Fibroblast of skin of back (primary cell): ENCODE data around the gene CD248.
"Not testable (repeated sequence)": the region's sequence is repeated elsewhere in the genome, so short reads cannot be mapped to it uniquely, and the experiment has no call there.

Source experiments
- DNase-seq: peaks from one replicate; pipeline ENCODE4 v3.0.0-alpha.2; 2013

CD248 gene

GRCh38 chr11:66313321-66314185 lies 3.3 kb downstream of the CD248 start:
- peak; percentile 50 for DNase-seq

DNA sequence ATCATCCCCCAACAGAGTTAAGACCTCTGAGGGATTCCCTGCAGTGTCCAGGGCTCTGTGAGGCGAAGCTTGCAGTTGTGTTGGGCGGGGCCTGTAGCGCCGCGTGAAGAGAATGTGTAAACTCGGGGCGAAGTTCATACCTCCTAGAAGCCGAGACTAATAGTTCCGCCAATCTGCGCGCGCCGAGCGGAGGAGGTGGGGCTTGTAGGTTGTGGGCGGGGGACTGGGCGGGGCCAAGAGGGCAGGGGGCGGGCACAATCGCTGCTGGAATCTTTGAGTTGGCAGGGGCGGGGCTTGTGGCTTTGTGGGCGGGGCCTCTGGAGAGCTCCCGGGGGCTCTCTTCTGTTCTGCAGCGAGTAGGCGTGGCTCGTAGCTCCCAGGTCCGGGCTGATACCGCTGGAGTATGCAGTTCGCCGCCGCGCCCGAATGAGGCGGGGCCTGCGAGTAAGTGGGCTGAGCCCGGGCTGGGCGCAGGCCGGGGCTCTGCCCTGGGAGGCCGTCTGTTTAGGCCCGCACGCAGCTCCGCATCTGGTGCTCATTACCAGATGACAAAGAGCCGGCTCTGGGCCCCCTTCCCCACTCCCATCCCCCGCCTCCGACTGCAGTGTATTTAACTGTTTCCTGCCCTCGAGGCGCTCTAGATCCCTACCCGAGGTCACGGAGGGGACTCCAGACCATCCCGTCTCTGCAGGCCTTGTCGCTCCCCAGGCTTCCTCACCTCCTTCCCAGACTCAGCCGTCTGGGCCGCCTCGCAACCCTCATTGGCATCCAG lies 4.1 kb downstream of the CD248 start:
- DNase-seq = peak; percentile 99

GRCh38 chr11:66311965-66312548 lies 4.8 kb downstream of the CD248 start:
- peak; percentile 90 for DNase-seq

- DNase-seq = no peak
Observed at GRCh38 chr11:66311470-66311964, 5.3 kb downstream of the CD248 start.

- not testable (repeated sequence) for DNase-seq
Observed at GRCh38 chr11:66310803-66311440, 5.9 kb downstream of the CD248 start.

- no peak for DNase-seq
Observed at GRCh38 chr11:66310324-66310723, 6.5 kb downstream of the CD248 start.

- DNase-seq = no peak
Observed at GRCh38 chr11:66309475-66309874, 7.4 kb downstream of the CD248 start.

DNA sequence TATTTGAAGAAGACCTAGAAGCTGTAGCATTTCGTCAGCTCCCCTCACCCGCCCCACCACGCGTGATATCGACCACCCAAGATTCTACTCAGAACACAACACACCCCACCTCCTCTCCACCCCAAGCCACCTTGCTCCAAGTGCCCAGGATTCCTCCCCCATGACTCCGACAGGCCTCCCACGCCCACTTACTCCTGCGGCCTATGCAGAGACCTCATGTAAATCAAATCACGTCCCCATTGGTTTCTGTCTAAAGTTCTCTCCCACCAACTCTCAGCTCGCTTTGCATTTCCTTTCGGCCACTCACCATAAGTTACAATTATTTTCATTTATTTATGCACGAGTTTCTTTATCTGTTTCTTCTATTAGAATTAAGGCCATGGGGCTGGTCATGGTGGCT lies 14.2 kb downstream of the CD248 start:
- no peak for DNase-seq

DNA sequence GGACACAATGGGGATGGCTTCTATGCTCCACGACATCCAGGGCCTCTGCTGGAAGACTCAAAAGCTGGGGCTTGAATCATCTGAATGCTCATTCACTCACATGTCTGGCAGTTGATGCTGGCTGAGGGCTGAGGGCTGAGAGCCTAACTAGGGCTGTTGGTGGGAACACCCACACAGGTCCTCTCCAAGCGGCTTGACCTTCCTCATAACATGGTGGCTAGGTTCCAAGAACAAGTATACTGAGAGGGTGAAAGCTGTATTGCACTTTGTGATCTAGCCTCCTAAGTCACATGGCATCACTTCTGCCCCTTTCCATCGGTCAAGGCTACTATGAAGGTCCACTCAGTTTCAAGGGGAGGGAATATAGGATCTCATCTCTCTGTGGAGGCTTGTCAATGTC lies 17.7 kb downstream of the CD248 start:
- no peak for DNase-seq

GRCh38 chr11:66297610-66298009 lies 19.2 kb downstream of the CD248 start:
- no peak for DNase-seq

GRCh38 chr11:66294626-66295620 lies 21.9 kb downstream of the CD248 start:
- DNase-seq = no peak

- DNase-seq = no peak
Observed at GRCh38 chr11:66293777-66294625, 22.8 kb downstream of the CD248 start.

DNA sequence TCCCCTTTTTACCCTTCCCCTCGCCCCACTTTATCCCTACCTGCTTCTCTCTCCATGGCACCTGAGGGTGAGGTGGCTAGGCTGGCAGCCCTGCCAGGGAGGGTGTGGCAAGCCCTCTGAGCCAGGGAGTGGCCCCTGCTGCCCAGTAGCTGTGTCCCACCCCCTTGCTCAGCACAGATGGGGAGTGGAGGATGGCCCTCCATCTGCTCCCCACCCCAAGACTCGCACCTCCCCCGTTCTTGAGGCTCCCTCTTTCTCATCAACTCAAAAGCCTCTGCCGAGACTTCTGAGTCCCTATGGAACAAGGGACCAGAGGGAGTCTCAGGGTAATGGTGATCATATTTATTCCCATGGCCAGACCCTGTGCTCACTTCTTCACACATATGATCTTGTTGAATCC lies 23.5 kb downstream of the CD248 start:
- DNase-seq = no peak

DNA sequence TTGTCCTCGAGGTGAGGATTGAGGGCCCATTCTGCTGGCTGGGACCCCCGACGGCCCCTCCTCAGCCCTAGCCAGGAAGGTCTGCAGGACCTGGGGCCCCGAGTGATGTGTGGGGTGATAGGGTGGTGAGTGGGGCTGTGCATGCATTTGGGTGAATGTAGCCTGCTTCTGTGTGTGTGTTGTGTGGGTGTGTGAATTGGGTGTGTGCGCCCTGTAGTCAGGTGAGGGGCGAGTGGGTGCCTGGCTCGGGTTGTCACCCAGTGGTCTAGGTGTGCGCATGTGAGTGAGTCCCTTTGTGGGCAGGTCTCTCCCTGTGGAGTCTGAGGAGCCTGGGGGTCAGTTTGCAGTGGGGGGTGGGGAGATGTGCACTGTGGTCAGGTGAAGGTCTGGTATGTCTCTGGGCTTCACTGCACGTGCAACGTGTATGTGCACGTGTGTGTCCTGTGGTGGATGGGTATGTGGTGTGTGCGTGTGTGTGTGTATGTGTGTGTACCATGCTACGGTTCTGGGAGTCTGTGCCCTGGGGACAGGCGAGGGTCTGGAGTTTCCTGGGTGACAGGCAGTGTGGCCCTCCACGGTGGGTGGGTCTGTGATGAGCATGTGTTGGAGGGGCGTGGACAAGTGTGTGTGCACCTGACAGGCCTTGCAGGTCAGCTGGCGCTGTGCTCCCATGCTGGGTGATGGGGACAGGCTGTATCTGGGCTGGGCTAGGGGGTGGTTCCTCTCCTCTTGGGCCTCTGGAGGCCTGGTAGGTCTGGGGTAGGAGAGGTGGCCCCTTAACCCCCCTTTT lies 24.1 kb downstream of the CD248 start:
- no peak for DNase-seq

GRCh38 chr11:66291706-66292542 lies 24.9 kb downstream of the CD248 start, which contains the start of gene TMEM151A:
TSS of gene TMEM151A (plus strand) at chr11:66291894. CDS start at chr11:66292014, 120 bp downstream.
- no peak for DNase-seq

GRCh38 chr11:66291303-66291705 lies 25.5 kb downstream of the CD248 start:
- DNase-seq = no peak

GRCh38 chr11:66290330-66290621 lies 26.6 kb downstream of the CD248 start:
- no peak for DNase-seq

- DNase-seq = no peak
Observed at GRCh38 chr11:66289548-66290329, 27.1 kb downstream of the CD248 start.
